ENCODE measurements around the gene GSTM5. TPM values are rescaled to one million over a fixed set of nuclear protein-coding genes. Genes with fewer than 3 reads are reported as not detected.
"Not testable (repeated sequence)": the region's sequence is repeated elsewhere in the genome, so short reads cannot be mapped to it uniquely, and the experiment has no call there.

GSTM5 gene
- total RNA-seq, 1 experiment from 2014 or later = not detected

DNA sequence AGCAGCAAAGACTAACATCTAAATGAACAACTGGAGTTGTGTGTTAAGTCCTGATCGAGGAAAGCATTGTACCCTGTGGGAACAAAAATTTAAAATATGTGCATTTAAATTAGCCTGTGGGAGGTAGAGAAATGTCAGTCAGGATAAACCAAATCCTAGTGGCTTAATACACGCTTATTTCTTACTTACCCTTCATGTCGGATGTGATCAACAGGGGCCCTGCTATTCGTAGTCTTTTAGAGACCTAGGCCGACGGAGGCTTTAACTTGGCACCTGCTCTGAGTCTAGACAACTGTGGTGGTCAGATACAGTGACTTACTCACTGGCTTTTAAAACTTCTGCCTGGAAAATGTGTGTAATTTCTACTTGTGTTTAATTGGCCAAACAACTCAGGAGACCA lies 18.6 kb downstream of the GSTM5 start:
- Histone ChIP-seq H3K4me3 (ENCODE audit: insufficient read depth, low read depth, low read length) (no peak overlapping the region), H3K36me3 (replicated peaks; ENCODE audit: control insufficient read depth, insufficient read depth, low read length) (no peaks in the 10 kb centered on the region), H3K27me3 (ENCODE audit: control insufficient read depth, insufficient read depth, low read length) (no peaks in the 10 kb centered on the region; the same call in 1 of the 2 replicates)
- DNase-seq = no peak

- Histone ChIP-seq H3K27me3 (ENCODE audit: control insufficient read depth, insufficient read depth, low read length) (no peaks in the 10 kb centered on the region; the same call in 1 of the 2 replicates), H3K36me3 (replicated peaks; ENCODE audit: control insufficient read depth, insufficient read depth, low read length) (no peaks in the 10 kb centered on the region), H3K4me3 (ENCODE audit: insufficient read depth, low read depth, low read length) (no peak overlapping the region)
- DNase-seq = no peak
These were observed 20.4 kb downstream of the GSTM5 start for GRCh38 chr1:109732390-109732881.

DNA sequence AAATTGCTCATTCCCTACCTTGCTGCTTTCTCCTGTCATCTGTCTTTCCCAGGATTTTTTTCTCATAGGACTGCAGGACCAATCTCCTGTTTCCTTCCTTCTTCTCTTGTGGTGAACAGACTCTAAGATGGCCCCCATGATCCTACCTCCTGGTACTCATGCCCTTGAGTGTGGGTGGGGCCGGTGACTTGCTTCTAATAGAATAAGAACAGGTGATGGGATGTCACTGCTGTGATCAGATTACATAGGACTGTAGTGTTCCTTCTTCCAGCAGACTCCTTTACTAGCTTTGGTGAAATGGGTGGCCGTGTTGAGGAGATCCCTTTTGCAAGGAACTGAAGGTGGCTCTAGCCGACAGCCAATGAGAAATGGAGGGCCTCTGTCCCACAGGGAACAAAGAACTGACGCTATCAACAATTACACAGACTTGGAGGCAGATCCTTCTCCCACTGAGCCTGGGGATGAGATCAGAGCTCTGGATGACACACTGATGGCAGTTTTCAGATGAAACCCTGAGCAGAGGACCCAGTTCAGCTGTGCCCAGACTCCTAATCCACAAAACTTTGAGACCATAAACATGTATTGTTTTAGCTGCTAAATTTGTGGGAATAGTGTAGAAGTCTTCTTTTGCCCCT lies 21.3 kb downstream of the GSTM5 start:
- H3K4me3 ChIP-seq (ENCODE audit: insufficient read depth, low read depth, low read length) = no peak overlapping the region
- no peak for DNase-seq
- no peaks in the 10 kb centered on the region for H3K36me3 ChIP-seq (replicated peaks; ENCODE audit: control insufficient read depth, insufficient read depth, low read length)
- peaks cover 2% of the 10 kb centered on the region for H3K27me3 ChIP-seq (ENCODE audit: control insufficient read depth, insufficient read depth, low read length)

GRCh38 chr1:109739738-109740614 lies 27.9 kb downstream of the GSTM5 start:
- Histone ChIP-seq H3K36me3 (replicated peaks; ENCODE audit: control insufficient read depth, insufficient read depth, low read length) (no peaks in the 10 kb centered on the region), H3K27me3 (ENCODE audit: control insufficient read depth, insufficient read depth, low read length) (peaks cover 30% of the 10 kb centered on the region), H3K4me3 (ENCODE audit: insufficient read depth, low read depth, low read length) (peak overlapping the region; percentile 72)
- DNase-seq = peak; percentile 95

GRCh38 chr1:109740615-109741373 lies 28.7 kb downstream of the GSTM5 start, which contains the start of gene GSTM3:
Gene GSTM3, minus strand, starts transcription at chr1:109741038. Its CDS starts 751 bp downstream, at chr1:109740287.
- DNase-seq = no peak
- Histone ChIP-seq H3K36me3 (replicated peaks; ENCODE audit: control insufficient read depth, insufficient read depth, low read length) (no peaks in the 10 kb centered on the region), H3K27me3 (ENCODE audit: control insufficient read depth, insufficient read depth, low read length) (peaks cover 30% of the 10 kb centered on the region), H3K4me3 (ENCODE audit: insufficient read depth, low read depth, low read length) (peak within 1 kb of the TSS; percentile 72)

GRCh38 chr1:109748311-109748710 lies 36.3 kb downstream of the GSTM5 start:
- H3K36me3 ChIP-seq (replicated peaks; ENCODE audit: control insufficient read depth, insufficient read depth, low read length); H3K27me3 ChIP-seq (ENCODE audit: control insufficient read depth, insufficient read depth, low read length); DNase-seq; H3K4me3 ChIP-seq (ENCODE audit: insufficient read depth, low read depth, low read length): not testable (repeated sequence)

- H3K27me3 ChIP-seq (ENCODE audit: control insufficient read depth, insufficient read depth, low read length) = no peaks in the 10 kb centered on the region; the same call in 1 of the 2 replicates
- no peak for DNase-seq
These were observed 37.2 kb downstream of the GSTM5 start for GRCh38 chr1:109749221-109749620.

GRCh38 chr1:109750241-109750882 lies 38.3 kb downstream of the GSTM5 start:
- DNase-seq = no peak
- H3K4me3 ChIP-seq (ENCODE audit: insufficient read depth, low read depth, low read length) = no peak overlapping the region
- no peaks in the 10 kb centered on the region for H3K36me3 ChIP-seq (replicated peaks; ENCODE audit: control insufficient read depth, insufficient read depth, low read length)

More at GRCh38 chr1:109749221-109749620, 37.2 kb downstream of the GSTM5 start:
- H3K36me3 ChIP-seq (replicated peaks; ENCODE audit: control insufficient read depth, insufficient read depth, low read length) = no peaks in the 10 kb centered on the region
- no peak overlapping the region for H3K4me3 ChIP-seq (ENCODE audit: insufficient read depth, low read depth, low read length)

GRCh38 chr1:109750920-109751319 lies 38.9 kb downstream of the GSTM5 start:
- H3K36me3 ChIP-seq (replicated peaks; ENCODE audit: control insufficient read depth, insufficient read depth, low read length) = no peaks in the 10 kb centered on the region
- no peaks in the 10 kb centered on the region; the same call in 1 of the 2 replicates for H3K27me3 ChIP-seq (ENCODE audit: control insufficient read depth, insufficient read depth, low read length)
- DNase-seq = peak; percentile 16
- no peak overlapping the region for H3K4me3 ChIP-seq (ENCODE audit: insufficient read depth, low read depth, low read length)

More at GRCh38 chr1:109750241-109750882, 38.3 kb downstream of the GSTM5 start:
- no peaks in the 10 kb centered on the region; the same call in 1 of the 2 replicates for H3K27me3 ChIP-seq (ENCODE audit: control insufficient read depth, insufficient read depth, low read length)

GRCh38 chr1:109751531-109752260 lies 39.6 kb downstream of the GSTM5 start:
- Histone ChIP-seq H3K27me3 (ENCODE audit: control insufficient read depth, insufficient read depth, low read length) (no peaks in the 10 kb centered on the region; the same call in 1 of the 2 replicates), H3K36me3 (replicated peaks; ENCODE audit: control insufficient read depth, insufficient read depth, low read length) (no peaks in the 10 kb centered on the region), H3K4me3 (ENCODE audit: insufficient read depth, low read depth, low read length) (no peak overlapping the region)
- DNase-seq = peak; percentile 16

DNA sequence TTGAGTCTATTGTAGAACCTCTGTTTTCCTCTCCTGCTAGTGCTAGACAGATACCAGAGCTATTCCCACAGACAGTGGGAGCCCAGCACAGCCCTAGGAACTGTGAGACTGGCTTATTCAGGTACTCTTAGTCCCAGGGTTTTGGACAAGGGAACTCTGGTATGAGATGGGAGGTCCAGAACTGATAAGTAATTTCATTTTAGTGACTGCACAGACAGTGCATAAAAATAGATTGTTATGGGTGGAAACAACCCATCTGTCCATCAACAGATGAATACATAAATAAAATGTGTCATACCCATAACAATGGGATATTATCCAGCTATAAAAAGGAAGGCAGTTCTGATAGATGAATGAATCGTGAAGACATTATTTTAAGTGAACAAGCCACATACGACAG lies 42.7 kb downstream of the GSTM5 start:
- Histone ChIP-seq H3K36me3 (replicated peaks; ENCODE audit: control insufficient read depth, insufficient read depth, low read length) (no peaks in the 10 kb centered on the region), H3K27me3 (ENCODE audit: control insufficient read depth, insufficient read depth, low read length) (no peaks in the 10 kb centered on the region; the same call in 1 of the 2 replicates), H3K4me3 (ENCODE audit: insufficient read depth, low read depth, low read length) (no peak overlapping the region)
- DNase-seq = no peak

GRCh38 chr1:109756325-109756724 lies 44.3 kb downstream of the GSTM5 start:
- H3K27me3 ChIP-seq (ENCODE audit: control insufficient read depth, insufficient read depth, low read length); DNase-seq; H3K4me3 ChIP-seq (ENCODE audit: insufficient read depth, low read depth, low read length); H3K36me3 ChIP-seq (replicated peaks; ENCODE audit: control insufficient read depth, insufficient read depth, low read length): not testable (repeated sequence)

DNA sequence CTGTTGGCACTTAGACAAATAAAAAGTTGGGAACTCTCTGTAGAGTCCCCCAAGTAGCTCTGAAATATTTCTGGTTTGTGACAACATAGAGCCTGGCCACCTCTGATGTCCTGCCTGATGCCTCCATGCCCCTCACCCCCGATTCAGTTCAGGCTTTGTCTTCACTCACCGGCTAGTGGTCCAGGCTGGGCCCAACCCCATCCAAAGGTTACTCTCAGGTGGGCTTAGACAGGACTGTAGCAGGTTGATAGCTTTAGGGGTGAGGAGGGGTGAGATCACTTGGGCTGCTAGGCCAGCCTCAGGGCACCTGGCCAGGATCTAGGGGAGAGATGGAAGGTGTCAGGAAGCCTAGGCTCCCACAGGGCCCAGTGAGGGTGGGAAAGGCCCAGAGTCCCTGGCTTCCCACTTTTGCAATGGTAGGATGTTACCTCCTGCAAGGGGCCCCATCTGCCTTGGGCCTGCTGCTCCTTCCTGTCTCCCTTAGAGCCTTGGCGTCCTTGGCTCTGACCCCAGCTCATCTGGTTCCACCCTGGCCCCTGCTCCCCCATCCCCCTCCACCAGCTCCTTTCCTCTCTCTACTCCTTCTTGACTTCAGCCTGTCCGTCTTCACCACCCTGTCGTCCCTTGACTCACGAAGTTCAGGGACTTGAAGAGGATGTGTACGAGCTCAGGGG lies 44.9 kb downstream of the GSTM5 start:
- Histone ChIP-seq H3K36me3 (replicated peaks; ENCODE audit: control insufficient read depth, insufficient read depth, low read length) (no peaks in the 10 kb centered on the region), H3K4me3 (ENCODE audit: insufficient read depth, low read depth, low read length) (no peak overlapping the region), H3K27me3 (ENCODE audit: control insufficient read depth, insufficient read depth, low read length) (no peaks in the 10 kb centered on the region; the same call in 1 of the 2 replicates)
- peak; percentile 8 for DNase-seq
